Measurements from ENCODE around the gene LRP5. TPM values are rescaled to one million over a fixed set of nuclear protein-coding genes. Genes with fewer than 3 reads are reported as not detected.

LRP5 gene
- total and polyA plus RNA-seq, 9 of the 15 experiments (the other 6 are each of a cell fraction or from before 2014, with no cell fraction given), result 0.48 to 44.2 (median 13.5) TPM

GRCh38 chr11:68271781-68272608 lies 40.4 kb upstream of the LRP5 start, which contains the start of gene C11orf24 (continued):
- peak; percentile 91 for TF ChIP-seq MGA (IDR thresholded peaks at IDR 0.05)
- TF ChIP-seq MLLT1 (IDR thresholded peaks at IDR 0.05), result peak in 1 of 2 experiments; percentile 48; a peak in 1 of 4 replicates
- TF ChIP-seq HOMEZ (CRISPR knock-in tag; IDR thresholded peaks at IDR 0.05), result 0 out of 2 replicates have a peak, but pooled peaks have one; percentile 18
- TF ChIP-seq YBX1 (IDR thresholded peaks at IDR 0.05), result no peak
- TF ChIP-seq ZNF41 (CRISPR knock-in tag; conservative IDR thresholded peaks at IDR 0.05), result no peak
- no peak for TF ChIP-seq DMBX1 (CRISPR knock-in tag; IDR thresholded peaks at IDR 0.05; ENCODE audit: borderline replicate concordance)
- no peak for TF ChIP-seq ZNF75A (CRISPR knock-in tag; IDR thresholded peaks at IDR 0.05)
- TF ChIP-seq ATF4 (CRISPR knock-in tag; IDR thresholded peaks at IDR 0.05), result no peak
- TF ChIP-seq RAD21 (CRISPR knock-in tag; conservative IDR thresholded peaks at IDR 0.05 in 1 of 2, IDR thresholded peaks at IDR 0.05 in 1 of 2), result no peak
- peak; percentile 36; the same call in 1 of the 2 replicates for TF ChIP-seq RBM34 (IDR thresholded peaks at IDR 0.05; ENCODE audit: borderline replicate concordance, insufficient read depth, low read length)

All from K562 (cell line).